ENCODE measurements around the gene TRERF1.

DNA sequence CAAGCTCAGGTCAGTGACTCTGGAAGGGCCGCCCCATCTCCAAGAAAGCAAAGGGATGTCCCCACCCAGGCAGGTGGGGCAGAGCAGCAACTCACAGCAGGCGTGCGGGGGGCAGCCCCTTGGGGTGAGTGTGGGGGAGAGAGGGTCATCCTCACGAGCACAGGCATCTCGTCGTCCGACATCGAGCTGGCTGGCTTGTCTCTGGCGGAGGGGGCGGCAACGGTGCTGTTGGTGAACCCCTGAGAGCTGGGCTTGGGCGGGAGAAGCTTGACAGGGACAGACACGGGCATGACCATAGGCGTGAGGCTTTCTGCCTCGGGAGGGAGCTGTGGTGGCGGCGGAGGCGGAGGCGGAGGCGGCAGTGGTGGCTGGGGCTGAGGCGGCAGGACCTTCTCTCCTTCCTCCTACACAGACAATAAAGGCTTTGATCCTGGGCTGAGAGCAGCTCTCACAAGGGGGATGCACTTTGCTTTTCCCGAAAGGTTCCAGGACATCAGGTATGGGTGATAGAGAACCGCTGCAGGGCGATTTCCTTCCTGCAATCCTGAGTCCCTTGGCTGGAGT lies 188.5 kb downstream of the TRERF1 start:
- TF ChIP-seq EZH2phosphoT487 (IDR thresholded peaks at IDR 0.05; ENCODE audit: low read length) (no peak), CTCF (IDR thresholded peaks at IDR 0.05; ENCODE audit: low read length) (no peak)

All from MM.1S (cell line).